LNCaP clone FGC (cell line): ENCODE results near the gene SSBP1.

ENCODE experiments used
- DNase-seq: peaks from one replicate; pipeline ENCODE4 v3.0.0-alpha.2; 2011; ENCODE audit warnings: low read depth
- H3K4me3 ChIP-seq: 2 replicates; pipeline ENCODE4 v1.5.1; 2011; ENCODE audit warnings: mild to moderate bottlenecking, low read depth, low read length, control low read depth
- CTCF ChIP-seq: IDR thresholded peaks from 2 replicates; pipeline ENCODE4 v1.5.1; 2012; ENCODE audit warnings: mild to moderate bottlenecking; ENCODE audit not compliant: control insufficient read depth, insufficient read depth; ENCODE audit errors: extremely low read depth

Gene SSBP1

GRCh38 chr7:141792526-141792925 is 54.4 kb downstream of the SSBP1 start:
- no peak for DNase-seq
- no peak for TF ChIP-seq CTCF
- H3K4me3 ChIP-seq, result no peak overlapping the region
